GM21367 (cell line): ENCODE results near the gene MALRD1.

Experiments used
- ATAC-seq: cut with Tn5 transposase; IDR thresholded peaks from one replicate; pipeline ENCODE4 v1.9.1; 2021; ENCODE audit not compliant: unreplicated experiment

MALRD1 gene

GRCh38 chr10:19098803-19099202 lies 50.2 kb downstream of the MALRD1 start:
- ATAC-seq = no peak

- no peak for ATAC-seq
These were observed 58.8 kb downstream of the MALRD1 start for GRCh38 chr10:19107406-19107805.

- no peak for ATAC-seq
These were observed 63.1 kb downstream of the MALRD1 start for GRCh38 chr10:19111501-19112267.

- ATAC-seq = no peak
These were observed 68.8 kb downstream of the MALRD1 start for GRCh38 chr10:19117438-19117837.

GRCh38 chr10:19119191-19119590 lies 70.6 kb downstream of the MALRD1 start:
- no peak for ATAC-seq

- no peak for ATAC-seq
These were observed 71.8 kb downstream of the MALRD1 start for GRCh38 chr10:19120381-19120908.

GRCh38 chr10:19133992-19134391 lies 85.4 kb downstream of the MALRD1 start:
- ATAC-seq = no peak

GRCh38 chr10:19142967-19143366 lies 94.4 kb downstream of the MALRD1 start:
- ATAC-seq = no peak

GRCh38 chr10:19144206-19144605 lies 95.6 kb downstream of the MALRD1 start:
- ATAC-seq = no peak

GRCh38 chr10:19154375-19154774 lies 105.8 kb downstream of the MALRD1 start:
- ATAC-seq = no peak

GRCh38 chr10:19158358-19158757 lies 109.8 kb downstream of the MALRD1 start:
- no peak for ATAC-seq

GRCh38 chr10:19158870-19159269 lies 110.3 kb downstream of the MALRD1 start:
- no peak for ATAC-seq

GRCh38 chr10:19164461-19164860 lies 115.9 kb downstream of the MALRD1 start:
- no peak for ATAC-seq

- no peak for ATAC-seq
These were observed 120.0 kb downstream of the MALRD1 start for GRCh38 chr10:19168584-19168983.

GRCh38 chr10:19169041-19169440 lies 120.4 kb downstream of the MALRD1 start:
- no peak for ATAC-seq

GRCh38 chr10:19169684-19170083 lies 121.1 kb downstream of the MALRD1 start:
- no peak for ATAC-seq

- ATAC-seq = no peak
These were observed 130.1 kb downstream of the MALRD1 start for GRCh38 chr10:19178675-19179074.

- no peak for ATAC-seq
These were observed 136.3 kb downstream of the MALRD1 start for GRCh38 chr10:19184891-19185290.

GRCh38 chr10:19194866-19195265 lies 146.3 kb downstream of the MALRD1 start:
- no peak for ATAC-seq

GRCh38 chr10:19195698-19196097 lies 147.1 kb downstream of the MALRD1 start:
- ATAC-seq = no peak

GRCh38 chr10:19200211-19200610 lies 151.6 kb downstream of the MALRD1 start:
- no peak for ATAC-seq

GRCh38 chr10:19204246-19204917 lies 155.8 kb downstream of the MALRD1 start:
- no peak for ATAC-seq
